ENCODE measurements around the gene MRPL58. TPM values are rescaled to one million over a fixed set of nuclear protein-coding genes. Genes with fewer than 3 reads are reported as not detected.

MRPL58 gene
- total RNA-seq, 1 experiment from 2014 or later: 41.9 TPM

- TF ChIP-seq, protein P1, sequence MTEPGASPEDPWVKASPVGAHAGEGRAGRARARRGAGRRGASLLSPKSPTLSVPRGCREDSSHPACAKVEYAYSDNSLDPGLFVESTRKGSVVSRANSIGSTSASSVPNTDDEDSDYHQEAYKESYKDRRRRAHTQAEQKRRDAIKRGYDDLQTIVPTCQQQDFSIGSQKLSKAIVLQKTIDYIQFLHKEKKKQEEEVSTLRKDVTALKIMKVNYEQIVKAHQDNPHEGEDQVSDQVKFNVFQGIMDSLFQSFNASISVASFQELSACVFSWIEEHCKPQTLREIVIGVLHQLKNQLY (CRISPR knock-in tag; IDR thresholded peaks at IDR 0.05): no peak
- TF ChIP-seq ETV6 (CRISPR knock-in tag; IDR thresholded peaks at IDR 0.05) (no peak), NR2C2 (CRISPR knock-in tag; IDR thresholded peaks at IDR 0.05) (no peak; the same call in 1 of the 2 replicates), ATF2 (CRISPR knock-in tag; IDR thresholded peaks at IDR 0.05; ENCODE audit: borderline replicate concordance, low read depth) (no peak), GRHL2 (CRISPR knock-in tag; IDR thresholded peaks at IDR 0.05; ENCODE audit: insufficient replicate concordance, severe bottlenecking) (no peak), ZNF671 (CRISPR knock-in tag; IDR thresholded peaks at IDR 0.05) (no peak), TP53 (CRISPR knock-in tag; IDR thresholded peaks at IDR 0.05) (no peak), MXD4 (CRISPR knock-in tag; IDR thresholded peaks at IDR 0.05; ENCODE audit: borderline replicate concordance) (no peak), RORB (CRISPR knock-in tag; IDR thresholded peaks at IDR 0.05) (no peak), MAX (CRISPR knock-in tag; IDR thresholded peaks at IDR 0.05) (peak; percentile 81), ZNF219 (CRISPR knock-in tag; IDR thresholded peaks at IDR 0.05; ENCODE audit: borderline replicate concordance) (peak; percentile 54; the same call in 1 of the 2 replicates), ZNF317 (CRISPR knock-in tag; IDR thresholded peaks at IDR 0.05; ENCODE audit: borderline replicate concordance, low read depth) (no peak), E2F1 (CRISPR knock-in tag; IDR thresholded peaks at IDR 0.05) (peak; percentile 90), ZNF416 (CRISPR knock-in tag; IDR thresholded peaks at IDR 0.05) (peak; percentile 63; the same call in 1 of the 2 replicates), PRRX2 (CRISPR knock-in tag; IDR thresholded peaks at IDR 0.05) (no peak), ATF3 (CRISPR knock-in tag; conservative IDR thresholded peaks at IDR 0.05) (no peak), ZSCAN18 (CRISPR knock-in tag; IDR thresholded peaks at IDR 0.05) (no peak), ZBTB43 (CRISPR knock-in tag; IDR thresholded peaks at IDR 0.05) (0 out of 2 replicates have a peak, but pooled peaks have one; percentile 13)
- TF ChIP-seq, protein P2, sequence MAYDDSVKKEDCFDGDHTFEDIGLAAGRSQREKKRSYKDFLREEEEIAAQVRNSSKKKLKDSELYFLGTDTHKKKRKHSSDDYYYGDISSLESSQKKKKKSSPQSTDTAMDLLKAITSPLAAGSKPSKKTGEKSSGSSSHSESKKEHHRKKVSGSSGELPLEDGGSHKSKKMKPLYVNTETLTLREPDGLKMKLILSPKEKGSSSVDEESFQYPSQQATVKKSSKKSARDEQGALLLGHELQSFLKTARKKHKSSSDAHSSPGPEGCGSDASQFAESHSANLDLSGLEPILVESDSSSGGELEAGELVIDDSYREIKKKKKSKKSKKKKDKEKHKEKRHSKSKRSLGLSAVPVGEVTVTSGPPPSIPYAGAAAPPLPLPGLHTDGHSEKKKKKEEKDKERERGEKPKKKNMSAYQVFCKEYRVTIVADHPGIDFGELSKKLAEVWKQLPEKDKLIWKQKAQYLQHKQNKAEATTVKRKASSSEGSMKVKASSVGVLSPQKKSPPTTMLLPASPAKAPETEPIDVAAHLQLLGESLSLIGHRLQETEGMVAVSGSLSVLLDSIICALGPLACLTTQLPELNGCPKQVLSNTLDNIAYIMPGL (CRISPR knock-in tag; IDR thresholded peaks at IDR 0.05): peak; percentile 76; the same call in 1 of the 2 replicates
- TF ChIP-seq, protein P3, sequence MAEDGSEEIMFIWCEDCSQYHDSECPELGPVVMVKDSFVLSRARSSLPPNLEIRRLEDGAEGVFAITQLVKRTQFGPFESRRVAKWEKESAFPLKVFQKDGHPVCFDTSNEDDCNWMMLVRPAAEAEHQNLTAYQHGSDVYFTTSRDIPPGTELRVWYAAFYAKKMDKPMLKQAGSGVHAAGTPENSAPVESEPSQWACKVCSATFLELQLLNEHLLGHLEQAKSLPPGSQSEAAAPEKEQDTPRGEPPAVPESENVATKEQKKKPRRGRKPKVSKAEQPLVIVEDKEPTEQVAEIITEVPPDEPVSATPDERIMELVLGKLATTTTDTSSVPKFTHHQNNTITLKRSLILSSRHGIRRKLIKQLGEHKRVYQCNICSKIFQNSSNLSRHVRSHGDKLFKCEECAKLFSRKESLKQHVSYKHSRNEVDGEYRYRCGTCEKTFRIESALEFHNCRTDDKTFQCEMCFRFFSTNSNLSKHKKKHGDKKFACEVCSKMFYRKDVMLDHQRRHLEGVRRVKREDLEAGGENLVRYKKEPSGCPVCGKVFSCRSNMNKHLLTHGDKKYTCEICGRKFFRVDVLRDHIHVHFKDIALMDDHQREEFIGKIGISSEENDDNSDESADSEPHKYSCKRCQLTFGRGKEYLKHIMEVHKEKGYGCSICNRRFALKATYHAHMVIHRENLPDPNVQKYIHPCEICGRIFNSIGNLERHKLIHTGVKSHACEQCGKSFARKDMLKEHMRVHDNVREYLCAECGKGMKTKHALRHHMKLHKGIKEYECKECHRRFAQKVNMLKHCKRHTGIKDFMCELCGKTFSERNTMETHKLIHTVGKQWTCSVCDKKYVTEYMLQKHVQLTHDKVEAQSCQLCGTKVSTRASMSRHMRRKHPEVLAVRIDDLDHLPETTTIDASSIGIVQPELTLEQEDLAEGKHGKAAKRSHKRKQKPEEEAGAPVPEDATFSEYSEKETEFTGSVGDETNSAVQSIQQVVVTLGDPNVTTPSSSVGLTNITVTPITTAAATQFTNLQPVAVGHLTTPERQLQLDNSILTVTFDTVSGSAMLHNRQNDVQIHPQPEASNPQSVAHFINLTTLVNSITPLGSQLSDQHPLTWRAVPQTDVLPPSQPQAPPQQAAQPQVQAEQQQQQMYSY (CRISPR knock-in tag; IDR thresholded peaks at IDR 0.05): no peak
Observed at GRCh38 chr17:75046407-75047289, 34.2 kb downstream of the MRPL58 start, which contains the start of the genes ATP5PD and KCTD2 (continued).

Measured in WTC11 (cell line).